ENCODE measurements around the gene DNAJC27. TPM values are rescaled to one million over a fixed set of nuclear protein-coding genes. Genes with fewer than 3 reads are reported as not detected.

The DNAJC27 gene
- total RNA-seq, 1 experiment from 2014 or later: 4.6 TPM

GRCh38 chr2:24932715-24933114 lies 39.0 kb downstream of the DNAJC27 start:
- Histone ChIP-seq H3K36me3 (ENCODE audit: control insufficient read depth in 1 of 2, insufficient read depth in 2 of 2, low read length in 2 of 2) (no peaks in the 10 kb centered on the region), H3K9me2 (ENCODE audit: insufficient read depth) (no peaks in the 10 kb centered on the region), H3K9me3 (ENCODE audit: control insufficient read depth in 1 of 2, insufficient read depth in 1 of 2, low read depth in 1 of 2, low read length in 2 of 2) (no peaks in the 10 kb centered on the region), H3K27ac (ENCODE audit: low read depth, low read length) (no peak overlapping the region), H3K4me2 (ENCODE audit: low read length) (no peak overlapping the region), H3K4me1 (ENCODE audit: control insufficient read depth in 1 of 2, insufficient read depth in 2 of 2, low read length in 2 of 2) (no peaks in the 10 kb centered on the region), H3K4me3 (replicated peaks in 1 of 2; ENCODE audit: low read depth in 1 of 2, low read length in 2 of 2) (no peak overlapping the region), H3K9ac (ENCODE audit: low read length) (no peak overlapping the region), H2AFZ (ENCODE audit: low read depth, low read length, poor library complexity, severe bottlenecking) (no peak overlapping the region), H3K27me3 (ENCODE audit: insufficient read depth, low read length) (no peaks in the 10 kb centered on the region), H4K20me1 (ENCODE audit: insufficient read depth) (no peaks in the 10 kb centered on the region), H3K79me2 (ENCODE audit: insufficient read depth, low read length) (no peaks in the 10 kb centered on the region)
- no peak for DNase-seq (ENCODE audit: low read depth, low spot score)
- POLR2A ChIA-PET: no interaction called here
- intact Hi-C loops (cut with micrococcal nuclease): no loop called here
- RAD21 ChIA-PET (ENCODE audit: low non-redundant PET in 1 of 2, low total read pairs in 2 of 2, uncharacterized antibody in 2 of 2, unreplicated experiment in 2 of 2): no interaction called here
- ATAC-seq: no peak
- no peak for TF ChIP-seq TCF7L2 (IDR thresholded peaks at IDR 0.05; ENCODE audit: borderline replicate concordance, extremely low read depth, insufficient read depth, insufficient read length)
- CTCF ChIA-PET: no interaction called here
- no TSS peak for BruUV-seq (replicated peaks)

GRCh38 chr2:24930768-24931167 lies 41.0 kb downstream of the DNAJC27 start:
- H4K20me1 ChIP-seq (ENCODE audit: insufficient read depth): no peaks in the 10 kb centered on the region
- H3K4me1 ChIP-seq (ENCODE audit: control insufficient read depth in 1 of 2, insufficient read depth in 2 of 2, low read length in 2 of 2): no peaks in the 10 kb centered on the region
- ChIA-PET RAD21 (ENCODE audit: low non-redundant PET in 1 of 2, low total read pairs in 2 of 2, uncharacterized antibody in 2 of 2, unreplicated experiment in 2 of 2) (interaction anchor here in 1 of 2 experiments (0.7 kb wide), 1 partner anchor 24 kb away, joined by 3 read pairs; no protein-coding TSS in a partner anchor), CTCF (no interaction called here), POLR2A (no interaction called here)
- H3K4me2 ChIP-seq (ENCODE audit: low read length): no peak overlapping the region
- no peaks in the 10 kb centered on the region for H3K36me3 ChIP-seq (ENCODE audit: control insufficient read depth in 1 of 2, insufficient read depth in 2 of 2, low read length in 2 of 2)
- intact Hi-C loops (cut with micrococcal nuclease): no loop called here
- H3K79me2 ChIP-seq (ENCODE audit: insufficient read depth, low read length): no peaks in the 10 kb centered on the region
- H3K27me3 ChIP-seq (ENCODE audit: insufficient read depth, low read length): no peaks in the 10 kb centered on the region
- H3K27ac ChIP-seq (ENCODE audit: low read depth, low read length): no peak overlapping the region
- H3K9me3 ChIP-seq (ENCODE audit: control insufficient read depth in 1 of 2, insufficient read depth in 1 of 2, low read depth in 1 of 2, low read length in 2 of 2): no peaks in the 10 kb centered on the region
- H2AFZ ChIP-seq (ENCODE audit: low read depth, low read length, poor library complexity, severe bottlenecking): no peak overlapping the region
- no peak overlapping the region for H3K9ac ChIP-seq (ENCODE audit: low read length)
- no TSS peak for BruUV-seq (replicated peaks)
- DNase-seq (ENCODE audit: low read depth, low spot score) (no peak), ATAC-seq (no peak)
- no peak overlapping the region for H3K4me3 ChIP-seq (replicated peaks in 1 of 2; ENCODE audit: low read depth in 1 of 2, low read length in 2 of 2)
- H3K9me2 ChIP-seq (ENCODE audit: insufficient read depth): no peaks in the 10 kb centered on the region
- TF ChIP-seq RAD21 (IDR thresholded peaks at IDR 0.05; ENCODE audit: low read depth) (no peak), FOSL1 (IDR thresholded peaks at IDR 0.05; ENCODE audit: low read depth) (no peak), EZH2phosphoT487 (IDR thresholded peaks at IDR 0.05; ENCODE audit: borderline replicate concordance) (no peak), POLR2AphosphoS5 (IDR thresholded peaks at IDR 0.05; ENCODE audit: low read depth, low read length) (no peak), SIN3A (IDR thresholded peaks at IDR 0.05; ENCODE audit: low read depth) (no peak), ATF3 (IDR thresholded peaks at IDR 0.05) (no peak), SP1 (IDR thresholded peaks at IDR 0.05; ENCODE audit: low read depth) (no peak), CBX3 (IDR thresholded peaks at IDR 0.05; ENCODE audit: low read depth) (no peak), ELF1 (IDR thresholded peaks at IDR 0.05; ENCODE audit: borderline replicate concordance, low read depth) (no peak), TCF7L2 (IDR thresholded peaks at IDR 0.05; ENCODE audit: borderline replicate concordance, extremely low read depth, insufficient read depth, insufficient read length) (no peak), ZFX (IDR thresholded peaks at IDR 0.05) (no peak), ZNF274 (IDR thresholded peaks at IDR 0.05; ENCODE audit: low read depth, low read length) (no peak), JUND (IDR thresholded peaks at IDR 0.05) (no peak), EZH2 (IDR thresholded peaks at IDR 0.05) (no peak), REST (IDR thresholded peaks at IDR 0.05; ENCODE audit: low read depth) (no peak), POLR2A (IDR thresholded peaks at IDR 0.05; ENCODE audit: borderline replicate concordance, extremely low read depth, insufficient read depth, insufficient read length) (no peak), ZBTB33 (IDR thresholded peaks at IDR 0.05; ENCODE audit: extremely low read depth, insufficient replicate concordance, low read length) (no peak), SRF (IDR thresholded peaks at IDR 0.05; ENCODE audit: low read depth) (no peak)

All from HCT116 (cell line).